HepG2 (cell line): ENCODE measurements around the gene PTCD2. TPM values are rescaled to one million over a fixed set of nuclear protein-coding genes. Genes with fewer than 3 reads are reported as not detected.

Source experiments
- ARHGAP35 ChIP-seq: sonication (generic); formaldehyde crosslinking; IDR thresholded peaks from 2 replicates; pipeline ENCODE4 v1.9.0; 2022; ENCODE audit warnings: mild to moderate bottlenecking, inconsistent platforms, moderate library complexity, missing genetic modification reagents, borderline replicate concordance
- EZH2 ChIP-seq: conservative IDR thresholded peaks from 2 replicates; pipeline ENCODE4 v1.6.1; 2012; ENCODE audit warnings: mild to moderate bottlenecking, low read depth, low read length, moderate library complexity
- FOSL2 ChIP-seq: sonication (generic); formaldehyde crosslinking; IDR thresholded peaks from 2 replicates; pipeline ENCODE4 v1.4.0; 2020; ENCODE audit warnings: missing genetic modification reagents
- FOXP1 ChIP-seq, 2 experiments: fragments of 450-650 bp in 1 of 2; IDR thresholded peaks; 2 replicates each; pipeline ENCODE4 v1.6.1; 2017 to 2018; ENCODE audit warnings: antibody characterized with exemption in 1 of 2
- HIVEP1 ChIP-seq: sonication (generic); formaldehyde crosslinking; IDR thresholded peaks from 2 replicates; pipeline ENCODE4 v1.4.0; 2020; ENCODE audit warnings: mild to moderate bottlenecking, missing genetic modification reagents
- HNRNPK ChIP-seq: fragments of 200-400 bp; formaldehyde crosslinking; IDR thresholded peaks from 2 replicates; pipeline ENCODE4 v1.6.1; 2018; ENCODE audit warnings: low read length, low read depth, moderate library complexity, mild to moderate bottlenecking; ENCODE audit not compliant: poor library complexity, severe bottlenecking
- KLF11 ChIP-seq: IDR thresholded peaks from 2 replicates; pipeline ENCODE4 v1.6.1; 2016; ENCODE audit warnings: missing compliant biosample characterization
- MXI1 ChIP-seq: IDR thresholded peaks from 3 replicates; pipeline ENCODE4 v1.6.1; 2012; ENCODE audit warnings: low read depth, low read length, inconsistent platforms, borderline replicate concordance
- NR2F2 ChIP-seq: IDR thresholded peaks from 2 replicates; pipeline ENCODE4 v1.6.1; 2012; ENCODE audit warnings: low read depth, inconsistent platforms, borderline replicate concordance
- SAFB2 ChIP-seq: sonication (generic); formaldehyde crosslinking; IDR thresholded peaks from 2 replicates; pipeline ENCODE4 v1.5.1; 2020; ENCODE audit warnings: missing genetic modification reagents, low read depth, mild to moderate bottlenecking, borderline replicate concordance
- SOX5 ChIP-seq: IDR thresholded peaks from 2 replicates; pipeline ENCODE4 v1.6.1; 2016; ENCODE audit warnings: borderline replicate concordance
- TBP ChIP-seq: sonication (generic); formaldehyde crosslinking; IDR thresholded peaks from 2 replicates; pipeline ENCODE4 v1.5.0; 2020; ENCODE audit warnings: missing genetic modification reagents
- ZBTB2 ChIP-seq: sonication (generic); formaldehyde crosslinking; IDR thresholded peaks from 2 replicates; pipeline ENCODE4 v1.8.0; 2022; ENCODE audit warnings: low read depth, missing genetic modification reagents
- ZBTB26 ChIP-seq: IDR thresholded peaks from 2 replicates; pipeline ENCODE4 v1.6.1; 2016; ENCODE audit warnings: missing compliant biosample characterization, missing genetic modification reagents, borderline replicate concordance
- ZBTB37 ChIP-seq: sonication (generic); formaldehyde crosslinking; IDR thresholded peaks from 2 replicates; pipeline ENCODE4 v1.4.0; 2020; ENCODE audit warnings: mild to moderate bottlenecking, missing genetic modification reagents
- ZNF101 ChIP-seq: sonication (generic); formaldehyde crosslinking; IDR thresholded peaks from 2 replicates; pipeline ENCODE4 v1.4.0; 2020; ENCODE audit warnings: mild to moderate bottlenecking, low read depth, missing genetic modification reagents, borderline replicate concordance
- ZNF17 ChIP-seq: sonication (generic); formaldehyde crosslinking; IDR thresholded peaks from 2 replicates; pipeline ENCODE4 v1.5.0; 2020; ENCODE audit warnings: mild to moderate bottlenecking, missing genetic modification reagents
- ZNF570 ChIP-seq: sonication (generic); formaldehyde crosslinking; IDR thresholded peaks from 2 replicates; pipeline ENCODE4 v1.4.0; 2020; ENCODE audit warnings: mild to moderate bottlenecking, missing genetic modification reagents, borderline replicate concordance
- ZNF704 ChIP-seq: sonication (generic); formaldehyde crosslinking; IDR thresholded peaks from 2 replicates; pipeline ENCODE4 v1.8.1; 2023; ENCODE audit warnings: mild to moderate bottlenecking, inconsistent platforms, moderate library complexity, missing genetic modification reagents, borderline replicate concordance
- ZXDC ChIP-seq: sonication (generic); formaldehyde crosslinking; IDR thresholded peaks from 2 replicates; pipeline ENCODE4 v1.5.0; 2020; ENCODE audit warnings: mild to moderate bottlenecking, missing genetic modification reagents
- polyA plus RNA-seq, 8 experiments: library from polyadenylated mRNA; depleted of rRNA in 3 of 8; stranded (reverse) in 7 of 8; unstranded in 1 of 8; fragments of >200 nt; fragmentation: Illumina TruSeq in 4 of 8; extraction: Trizol in 4 of 8; gene quantifications; 2 replicates each; pipeline versions ENCODE4 v1.2.1 to v1.2.3, GENCODE V29; 2011 to 2016; ENCODE audit warnings: low read depth in 4 of 8, missing spikeins in 1 of 8, mixed read lengths in 1 of 8; ENCODE audit not compliant: insufficient read depth in 1 of 8
- total RNA-seq, 5 experiments: library from RNA; depleted of rRNA; stranded (reverse); fragments of >200 nt; fragmentation: Illumina TruSeq; extraction: Trizol; gene quantifications; 2 replicates each; pipeline ENCODE4 v1.2.3, GENCODE V29; 2016; ENCODE audit warnings: low read depth in 1 of 5

PTCD2 gene
- total and polyA plus RNA-seq, 2 of the 13 experiments (the other 11 are each of a cell fraction or from before 2014, with no cell fraction given): 5.3 to 6.4 TPM

GRCh38 chr5:72307968-72308852, 12.0 kb upstream of the PTCD2 start (continued):
- peak; percentile 89; the same call in 1 of the 2 replicates for TF ChIP-seq ZBTB26
- TF ChIP-seq FOXP1 (IDR thresholded peaks at IDR 0.05): no peak
- TF ChIP-seq FOXP1 (CRISPR knock-in tag; IDR thresholded peaks at IDR 0.05): no peak
- 0 out of 2 replicates have a peak, but pooled peaks have one; percentile 44 for TF ChIP-seq KLF11
- no peak for TF ChIP-seq ZNF17 (CRISPR knock-in tag)
- TF ChIP-seq EZH2: no peak
- TF ChIP-seq SAFB2 (CRISPR knock-in tag): no peak; the same call in 1 of the 2 replicates
- TF ChIP-seq ZXDC (CRISPR knock-in tag): peak; percentile 82; the same call in 1 of the 2 replicates
- TF ChIP-seq ZNF101 (CRISPR knock-in tag): no peak
- TF ChIP-seq ARHGAP35 (CRISPR knock-in tag): peak; percentile 87
- TF ChIP-seq HNRNPK: no peak
- peak; percentile 78; the same call in 2 of the 3 replicates for TF ChIP-seq MXI1
- 0 out of 2 replicates have a peak, but pooled peaks have one; percentile 51 for TF ChIP-seq SOX5 (CRISPR knock-in tag)
- TF ChIP-seq ZBTB2 (CRISPR knock-in tag): no peak; the same call in 1 of the 2 replicates
- TF ChIP-seq FOSL2 (CRISPR knock-in tag): no peak
- TF ChIP-seq HIVEP1 (CRISPR knock-in tag): peak; percentile 91
- no peak for TF ChIP-seq TBP (CRISPR knock-in tag)
- TF ChIP-seq ZNF570 (CRISPR knock-in tag): no peak
- TF ChIP-seq ZBTB37 (CRISPR knock-in tag): no peak
- peak; percentile 90; the same call in 1 of the 2 replicates for TF ChIP-seq ZNF704 (CRISPR knock-in tag)
- TF ChIP-seq NR2F2: no peak; the same call in 1 of the 2 replicates
